ENCODE data around the gene ASGR2.
"Not testable (repeated sequence)": the region's sequence is repeated elsewhere in the genome, so short reads cannot be mapped to it uniquely, and the experiment has no call there.

ASGR2 gene

GRCh38 chr17:7124923-7125322 is 10.3 kb upstream of the ASGR2 start:
- no peak for DNase-seq (ENCODE audit: low read depth)

DNA sequence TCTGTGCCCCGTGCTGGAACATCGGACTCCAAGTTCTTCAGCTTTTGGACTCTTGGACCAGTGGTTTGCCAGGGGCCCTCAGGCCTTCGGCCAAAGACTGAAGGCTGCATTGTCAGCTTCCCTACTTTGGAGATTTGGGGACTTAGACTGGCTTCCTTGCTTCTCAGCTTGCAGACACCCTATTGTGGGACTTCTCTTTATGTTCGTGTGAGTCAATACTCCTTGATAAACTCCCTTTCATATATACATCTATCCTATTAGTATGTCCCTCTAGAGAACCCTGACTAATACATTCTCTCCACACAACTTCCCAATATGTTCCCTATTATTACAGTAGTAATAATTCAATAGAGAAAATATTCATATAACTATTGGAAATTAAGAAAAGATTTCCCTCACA is 9.2 kb upstream of the ASGR2 start:
- DNase-seq (ENCODE audit: low read depth), result no peak

- no peak for DNase-seq (ENCODE audit: low read depth)
Observed at GRCh38 chr17:7122381-7122780, 7.8 kb upstream of the ASGR2 start.

DNA sequence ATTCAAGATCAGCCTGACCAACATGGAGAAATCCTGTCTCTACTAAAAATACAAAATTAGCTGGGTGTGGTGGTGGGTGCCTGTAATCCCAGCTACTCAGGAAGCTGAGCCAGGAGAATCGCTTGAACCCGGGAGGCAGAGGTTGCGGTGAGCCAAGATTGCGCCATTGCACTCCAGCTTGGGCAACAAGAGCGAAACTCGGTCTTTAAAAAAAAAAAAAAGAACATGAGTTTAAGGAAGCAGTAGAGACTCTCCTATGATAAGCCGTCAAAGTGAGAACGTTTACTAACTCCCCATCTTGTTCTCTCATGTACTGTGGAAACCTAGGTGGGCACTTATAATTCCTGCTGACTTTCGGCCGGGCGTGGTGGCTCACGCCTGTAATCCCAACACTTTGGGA is 6.0 kb upstream of the ASGR2 start:
- not testable (repeated sequence) for DNase-seq (ENCODE audit: low read depth)

DNA sequence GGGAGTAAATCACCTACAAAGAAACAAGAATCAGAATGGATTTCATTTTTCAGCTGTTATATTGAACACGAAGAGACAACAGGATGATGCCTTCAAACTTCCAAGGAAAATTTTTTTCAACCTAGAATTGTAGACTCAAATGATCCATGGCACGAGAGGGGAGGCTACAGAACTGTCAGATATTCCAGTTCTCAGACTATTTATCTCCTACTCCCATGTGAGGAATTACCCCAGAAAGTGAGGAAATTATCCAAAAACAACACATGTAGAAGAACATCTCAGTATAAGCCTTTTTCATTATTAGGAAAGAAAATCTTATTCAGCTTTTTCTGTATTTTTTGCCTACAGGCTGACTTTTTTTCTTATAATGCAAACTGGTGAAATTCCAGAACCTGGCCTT is 5.5 kb upstream of the ASGR2 start:
- DNase-seq (ENCODE audit: low read depth), result no peak

DNA sequence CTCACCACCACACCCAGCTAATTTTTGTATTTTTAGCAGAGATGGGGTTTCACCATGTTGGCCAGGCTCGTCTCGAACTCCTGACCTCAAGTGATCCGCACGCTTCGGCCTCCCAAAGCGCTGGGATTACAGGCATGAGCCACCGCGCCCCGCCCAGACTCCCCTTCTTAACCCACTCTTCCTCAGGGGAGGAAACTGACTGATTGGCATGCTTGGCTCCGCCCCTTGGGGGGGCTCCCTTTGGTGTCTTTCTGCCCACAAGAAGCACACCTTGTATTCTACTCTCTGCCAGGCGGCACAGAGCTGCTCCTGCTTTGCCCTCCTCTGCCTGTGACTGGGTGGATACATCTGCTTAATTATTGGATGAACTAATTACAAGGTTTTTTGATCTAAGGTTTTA is 4.7 kb upstream of the ASGR2 start:
- no peak for DNase-seq (ENCODE audit: low read depth)

DNA sequence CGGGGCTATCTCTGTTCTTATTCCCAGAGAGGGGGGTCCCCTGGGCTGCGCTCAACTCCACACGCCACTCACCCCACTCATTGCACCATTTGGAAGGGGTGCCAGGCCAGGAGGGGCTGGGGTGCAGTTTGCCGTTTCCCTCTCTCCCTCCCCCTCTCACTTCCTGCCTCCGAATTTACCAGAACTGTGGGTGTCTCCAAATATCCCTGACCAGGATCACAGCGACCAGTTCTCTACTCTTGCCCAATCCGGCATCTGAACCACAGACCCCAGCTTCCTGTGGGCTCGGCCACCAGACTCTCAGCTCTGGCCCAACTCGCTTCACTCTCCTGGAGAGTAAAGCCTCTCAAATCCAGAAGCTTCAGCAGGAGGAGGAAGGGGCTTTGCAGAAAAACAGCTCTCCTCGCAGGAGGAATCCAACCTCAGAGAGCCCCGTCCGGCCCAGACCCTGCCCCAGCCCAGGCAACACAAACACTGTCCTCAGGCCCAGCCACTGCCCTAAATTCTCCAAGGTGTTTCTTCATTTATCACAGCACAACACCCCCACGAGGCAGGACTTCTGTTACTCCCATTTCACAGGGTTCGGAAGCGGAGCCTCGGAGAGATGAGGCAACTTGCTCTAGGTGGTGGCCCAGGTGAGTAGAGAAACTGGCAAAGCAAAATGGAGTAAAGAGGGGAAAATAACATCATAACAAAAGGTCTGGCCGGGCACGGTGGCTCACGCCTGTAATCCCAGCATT is 423 bp upstream of the ASGR2 start:
- DNase-seq (ENCODE audit: low read depth), result no peak

DNA sequence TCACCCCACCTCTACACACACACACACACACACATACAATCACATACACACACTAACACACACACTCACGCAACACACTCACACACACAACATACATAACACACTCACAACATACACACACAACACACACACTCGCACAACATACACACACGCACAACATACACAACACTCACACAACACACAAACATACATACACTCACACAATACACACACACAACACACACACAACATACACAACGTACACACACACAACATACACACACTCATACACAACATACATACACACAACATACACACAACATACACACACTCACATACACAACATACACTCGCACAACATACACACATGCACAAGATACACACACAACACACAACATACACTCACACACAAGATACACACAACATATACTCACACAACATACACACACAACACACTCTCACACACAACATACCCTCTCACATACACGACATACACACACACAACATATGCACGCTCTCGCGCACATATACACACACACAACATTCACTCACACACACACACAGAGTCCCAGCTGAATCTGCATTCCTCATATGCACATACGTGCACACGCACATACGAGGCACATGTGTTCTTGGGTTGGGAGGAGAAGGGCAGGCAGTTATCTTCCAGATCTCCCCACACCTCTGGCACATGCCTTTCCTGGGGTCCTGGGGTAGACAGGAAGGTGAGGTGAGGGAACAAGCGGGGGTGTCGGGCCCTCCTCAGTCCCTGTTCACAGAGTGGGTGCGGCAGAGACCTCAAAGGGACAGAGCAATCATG is 1.1 kb downstream of the ASGR2 start:
- DNase-seq (ENCODE audit: low read depth), result no peak

- no peak for DNase-seq (ENCODE audit: low read depth)
Observed at GRCh38 chr17:7112510-7113108, 2.0 kb downstream of the ASGR2 start.

DNA sequence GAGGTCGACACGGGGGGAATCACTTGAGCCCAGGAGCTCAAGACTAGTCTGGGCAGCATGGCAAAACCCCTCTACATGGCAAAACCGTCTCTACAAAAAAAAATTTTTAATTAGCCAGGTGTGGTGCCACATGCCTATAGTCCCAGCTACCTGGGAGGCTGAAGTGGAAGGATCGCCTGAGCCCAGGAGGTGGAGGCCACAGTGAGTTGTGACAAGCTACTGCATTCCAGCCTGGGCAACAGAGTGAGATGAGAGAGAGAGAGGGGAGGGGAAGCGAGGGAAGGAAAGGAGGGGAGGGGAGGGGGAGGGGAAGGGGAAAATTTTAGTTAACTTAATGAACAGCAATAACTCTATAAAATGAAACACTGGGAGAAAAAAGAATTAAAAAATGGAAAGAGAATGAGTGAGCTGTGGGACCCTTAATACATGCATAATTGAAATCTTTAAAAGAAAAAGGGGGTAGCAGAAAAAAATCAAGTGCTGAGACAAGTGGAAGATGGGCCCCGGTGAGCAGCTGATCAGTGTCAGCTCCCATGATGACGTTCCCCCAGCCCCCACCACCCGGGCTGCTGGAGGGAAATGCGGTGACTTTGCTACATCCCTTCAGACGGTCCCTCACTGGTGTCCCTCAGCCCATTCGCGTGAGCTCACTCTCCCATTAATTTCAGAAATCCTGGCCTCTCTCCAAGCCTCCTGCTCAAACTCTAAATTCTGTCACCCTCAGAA is 2.7 kb downstream of the ASGR2 start:
- DNase-seq (ENCODE audit: low read depth), result no peak

- no peak for DNase-seq (ENCODE audit: low read depth)
Observed at GRCh38 chr17:7110617-7111306, 3.9 kb downstream of the ASGR2 start.

GRCh38 chr17:7109461-7110322 is 4.9 kb downstream of the ASGR2 start:
- no peak for DNase-seq (ENCODE audit: low read depth)

- no peak for DNase-seq (ENCODE audit: low read depth)
Observed at GRCh38 chr17:7108981-7109380, 5.6 kb downstream of the ASGR2 start.

GRCh38 chr17:7108560-7108925 is 6.1 kb downstream of the ASGR2 start:
- no peak for DNase-seq (ENCODE audit: low read depth)

DNA sequence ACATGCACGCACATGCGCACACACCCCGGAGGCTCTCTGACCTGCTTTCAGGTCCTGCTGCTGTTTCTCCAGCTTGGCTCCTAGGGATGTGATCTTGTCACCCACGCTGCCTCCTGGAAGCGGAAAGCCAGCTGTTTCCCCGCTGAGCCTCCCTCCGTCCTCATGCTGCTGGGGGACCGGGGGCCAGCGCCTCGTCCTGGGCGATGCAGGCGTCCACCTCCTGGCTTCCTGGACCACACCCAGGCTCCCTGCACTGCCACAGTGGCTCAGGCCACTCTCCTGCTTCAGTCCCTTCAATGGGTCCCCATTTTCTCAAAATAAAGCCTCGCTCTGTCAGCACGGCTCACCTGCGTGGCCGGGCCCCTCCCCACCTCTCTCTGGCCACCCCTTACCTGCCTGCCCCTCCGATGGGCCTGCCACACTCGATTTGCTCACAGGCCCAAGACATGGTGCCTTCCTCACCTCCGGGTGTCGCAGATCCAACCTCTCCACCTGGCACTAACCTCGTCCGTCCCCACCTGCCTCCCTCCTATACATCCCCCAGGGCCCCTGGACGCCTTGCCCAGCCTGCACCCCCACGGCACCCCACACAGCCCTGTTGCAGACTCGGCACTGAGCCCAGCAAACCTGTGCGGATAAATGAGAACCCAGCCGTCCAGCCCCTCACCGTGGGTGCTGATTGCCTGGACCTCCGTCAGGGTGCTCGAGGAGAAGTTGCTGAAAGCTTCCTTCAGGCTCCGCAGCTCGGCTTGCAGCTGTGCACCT is 6.6 kb downstream of the ASGR2 start:
- DNase-seq (ENCODE audit: low read depth), result no peak

DNA sequence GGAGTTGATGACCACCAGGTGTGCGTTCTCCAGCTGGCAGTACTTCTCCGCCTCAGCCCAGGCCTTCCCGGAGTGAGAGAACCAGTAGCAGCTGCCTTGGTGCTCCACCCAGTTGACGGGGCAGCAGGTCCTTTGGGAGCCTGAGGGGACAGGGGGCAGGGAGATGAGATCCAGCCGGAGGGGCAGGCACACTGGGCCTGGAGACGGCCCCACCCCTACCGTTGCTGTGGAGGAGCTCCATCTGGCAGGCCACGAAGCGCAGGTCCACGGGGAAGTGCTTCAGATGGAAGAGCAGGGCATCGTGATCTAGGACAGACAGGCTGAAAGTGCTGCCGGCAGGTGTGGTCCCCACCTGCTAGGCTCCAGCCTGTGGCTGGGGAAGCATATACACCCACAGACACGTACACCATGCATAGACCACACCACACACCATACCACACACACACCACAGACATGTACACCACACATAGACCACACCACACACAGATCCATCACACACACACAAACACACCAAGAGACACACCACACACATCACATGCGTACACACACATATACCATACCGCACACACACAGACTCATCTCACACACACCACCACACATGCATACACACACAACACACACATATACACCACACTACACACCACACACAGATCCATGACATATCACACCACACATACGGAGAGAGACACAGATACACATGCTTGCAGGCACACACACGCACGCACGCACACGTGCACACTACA is 7.4 kb downstream of the ASGR2 start:
- no peak for DNase-seq (ENCODE audit: low read depth)

DNA sequence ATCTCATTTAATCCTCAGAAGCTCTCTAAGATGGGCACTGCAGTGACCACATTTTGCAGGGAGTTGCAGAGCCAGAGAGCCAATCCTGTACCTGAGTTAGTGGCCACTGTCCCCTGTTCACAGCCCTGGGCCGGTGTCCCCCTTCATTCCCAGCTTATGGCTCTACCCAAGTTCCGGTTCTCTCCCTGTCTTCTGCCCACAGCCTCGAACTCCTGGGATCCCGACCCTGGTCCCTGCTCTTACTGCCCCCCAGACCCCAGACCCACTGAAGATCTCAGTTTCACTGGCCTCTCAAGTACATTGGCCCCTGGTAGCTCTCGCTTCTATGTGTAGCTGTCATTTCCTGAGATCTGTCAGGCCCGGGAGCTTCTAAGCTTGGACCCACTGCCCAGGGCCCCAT is 12.2 kb downstream of the ASGR2 start:
- DNase-seq (ENCODE audit: low read depth), result no peak

DNA sequence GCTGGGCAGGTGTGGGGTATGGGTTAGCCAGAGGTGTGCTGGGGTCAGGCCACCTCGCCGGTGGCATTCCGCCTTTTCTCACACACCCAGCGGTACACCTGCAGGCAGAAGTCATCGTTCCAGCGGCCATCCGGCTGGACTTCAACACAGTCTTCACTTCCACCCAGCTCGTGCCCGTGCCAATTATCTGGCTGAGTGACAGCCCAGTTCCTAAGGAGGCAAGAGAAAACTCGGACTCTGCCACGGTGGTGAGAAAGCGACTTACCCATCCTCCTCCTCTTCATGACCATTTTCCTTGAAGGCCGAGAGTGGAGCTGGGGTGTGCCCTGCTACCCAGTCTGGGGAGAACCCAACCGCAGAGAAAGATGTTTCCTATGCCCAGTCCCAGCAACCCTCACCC is 13.1 kb downstream of the ASGR2 start:
- no peak for DNase-seq (ENCODE audit: low read depth)

GRCh38 chr17:7100641-7101379 is 13.8 kb downstream of the ASGR2 start:
- DNase-seq (ENCODE audit: low read depth), result not testable (repeated sequence)

All from activated gamma-delta T cell treated with anti-CD3 and anti-CD28 coated beads, Interleukin-2, amount 50 U/mL, for 16 hours (primary cell).